MM.1S (cell line): ENCODE results near the gene ACOX3.

ENCODE experiments used
- DNase-seq: peaks from one replicate; pipeline ENCODE4 v3.0.0-alpha.2; 2015
- H2AFZ ChIP-seq: fragments of 300-600 bp; sonication (generic); 2 replicates; pipeline ENCODE4 v1.6.0; 2016; ENCODE audit warnings: antibody characterized with exemption, low read length
- H3F3A ChIP-seq: fragments of 300-600 bp; sonication (generic); 2 replicates; pipeline ENCODE4 v1.6.1; 2016; ENCODE audit warnings: mild to moderate bottlenecking, antibody characterized with exemption, low read length, moderate library complexity, mixed read lengths; ENCODE audit not compliant: insufficient read depth
- H3K27ac ChIP-seq: fragments of 300-600 bp; sonication (generic); 2 replicates; pipeline ENCODE4 v1.5.1; 2016; ENCODE audit warnings: mild to moderate bottlenecking, low read length
- H3K27me3 ChIP-seq: fragments of 300-600 bp; sonication (generic); replicated peaks from 2 replicates; pipeline ENCODE4 v1.6.0; 2016; ENCODE audit warnings: low read length; ENCODE audit not compliant: insufficient read depth
- H3K36me3 ChIP-seq: fragments of 300-600 bp; sonication (generic); replicated peaks from 2 replicates; pipeline ENCODE4 v1.6.1; 2016; ENCODE audit warnings: mild to moderate bottlenecking, low read length, mixed read lengths; ENCODE audit not compliant: insufficient read depth
- H3K4me1 ChIP-seq: fragments of 300-600 bp; sonication (generic); 2 replicates; pipeline ENCODE4 v1.6.1; 2016; ENCODE audit warnings: low read length, mixed read lengths
- H3K4me2 ChIP-seq: fragments of 300-600 bp; sonication (generic); 2 replicates; pipeline ENCODE4 v1.6.0; 2016; ENCODE audit warnings: low read depth, low read length
- H3K4me3 ChIP-seq: fragments of 300-600 bp; sonication (generic); 2 replicates; pipeline ENCODE4 v1.5.1; 2016; ENCODE audit warnings: low read length, mixed read lengths
- H3K79me2 ChIP-seq: fragments of 300-600 bp; sonication (generic); 2 replicates; pipeline ENCODE4 v1.6.1; 2016; ENCODE audit warnings: mixed run types, low read length, mixed read lengths
- H3K9ac ChIP-seq: fragments of 300-600 bp; sonication (generic); 2 replicates; pipeline ENCODE4 v1.6.1; 2016; ENCODE audit warnings: low read length, mixed read lengths
- H3K9me2 ChIP-seq: fragments of 300-600 bp; sonication (generic); replicated peaks from 2 replicates; pipeline ENCODE4 v1.6.1; 2016; ENCODE audit warnings: mild to moderate bottlenecking, low read length, mixed read lengths; ENCODE audit not compliant: insufficient read depth
- H3K9me3 ChIP-seq: fragments of 300-600 bp; sonication (generic); replicated peaks from 2 replicates; pipeline ENCODE4 v1.6.1; 2016; ENCODE audit warnings: mild to moderate bottlenecking, low read length, mixed read lengths; ENCODE audit not compliant: insufficient read depth
- H4K20me1 ChIP-seq: fragments of 300-600 bp; sonication (generic); 2 replicates; pipeline ENCODE4 v1.6.1; 2016; ENCODE audit warnings: mild to moderate bottlenecking, low read length, moderate library complexity, mixed read lengths; ENCODE audit not compliant: insufficient read depth
- EZH2 ChIP-seq: fragments of 300-600 bp; sonication (generic); optimal IDR thresholded peaks from 2 replicates; pipeline ENCODE3; 2017; ENCODE audit warnings: low read depth, mild to moderate bottlenecking, antibody characterized with exemption, low read length, mixed read lengths
- EZH2phosphoT487 ChIP-seq: fragments of 300-600 bp; sonication (generic); IDR thresholded peaks from 2 replicates; pipeline ENCODE4 v1.6.1; 2018; ENCODE audit warnings: antibody characterized with exemption, low read length
- TF ChIP-seq, protein P1 (sequence below): fragments of 300-600 bp; sonication (generic); IDR thresholded peaks from 2 replicates; pipeline ENCODE4 v1.5.1; 2016; ENCODE audit warnings: antibody characterized with exemption, low read length, mixed read lengths

ACOX3 gene

DNA sequence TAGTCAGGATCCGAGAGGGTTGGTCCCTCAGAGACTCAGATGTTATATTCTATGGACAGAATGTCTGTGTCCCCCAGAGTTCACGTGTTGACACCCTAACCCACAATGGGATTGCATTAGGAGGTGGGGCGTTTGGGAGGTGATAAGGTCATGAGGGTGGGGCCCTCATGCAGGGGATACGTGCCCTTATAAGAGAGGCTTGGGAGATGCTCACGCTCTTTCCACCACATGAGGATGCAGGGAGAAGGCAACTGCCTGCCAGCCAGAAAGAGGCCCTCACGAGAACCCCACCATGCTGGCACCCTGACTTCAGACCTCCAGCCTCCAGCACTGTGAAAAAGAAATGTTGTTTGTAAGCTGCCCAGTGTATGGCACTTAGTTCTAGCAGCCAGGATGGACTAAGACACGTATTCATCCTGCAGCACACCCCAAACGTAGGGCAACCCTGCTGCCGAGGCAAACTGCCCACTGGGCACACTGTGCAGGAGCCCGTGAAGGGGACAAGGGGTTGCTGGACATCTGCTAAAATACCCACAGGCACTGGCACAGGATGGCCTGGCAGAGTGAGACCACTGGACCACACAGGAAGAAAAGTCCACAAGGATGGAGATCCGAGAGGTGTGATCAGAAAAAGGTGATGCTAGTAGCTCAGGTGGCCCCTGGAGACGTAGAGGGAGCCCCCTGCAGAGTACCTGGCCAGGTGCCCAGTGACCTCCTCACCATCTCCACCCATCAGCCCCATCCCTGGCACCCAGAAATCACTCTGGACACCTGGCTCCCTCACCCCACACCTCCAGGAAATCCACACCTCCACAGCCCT lies 108.3 kb downstream of the ACOX3 start:
- H3K4me3 ChIP-seq: no peak overlapping the region
- no peak overlapping the region for H3K9ac ChIP-seq
- no peaks in the 10 kb centered on the region for H3K9me3 ChIP-seq
- no peaks in the 10 kb centered on the region for H3K79me2 ChIP-seq
- no peaks in the 10 kb centered on the region for H4K20me1 ChIP-seq
- no peak overlapping the region for H3K4me2 ChIP-seq
- H3K4me1 ChIP-seq: no peaks in the 10 kb centered on the region
- no peaks in the 10 kb centered on the region for H3K36me3 ChIP-seq
- H2AFZ ChIP-seq: no peak overlapping the region
- H3K27ac ChIP-seq: no peak overlapping the region
- no peak for DNase-seq
- H3K27me3 ChIP-seq: peaks cover 94% of the 10 kb centered on the region
- no peak for TF ChIP-seq EZH2
- TF ChIP-seq EZH2phosphoT487: no peak
- TF ChIP-seq, protein P1, sequence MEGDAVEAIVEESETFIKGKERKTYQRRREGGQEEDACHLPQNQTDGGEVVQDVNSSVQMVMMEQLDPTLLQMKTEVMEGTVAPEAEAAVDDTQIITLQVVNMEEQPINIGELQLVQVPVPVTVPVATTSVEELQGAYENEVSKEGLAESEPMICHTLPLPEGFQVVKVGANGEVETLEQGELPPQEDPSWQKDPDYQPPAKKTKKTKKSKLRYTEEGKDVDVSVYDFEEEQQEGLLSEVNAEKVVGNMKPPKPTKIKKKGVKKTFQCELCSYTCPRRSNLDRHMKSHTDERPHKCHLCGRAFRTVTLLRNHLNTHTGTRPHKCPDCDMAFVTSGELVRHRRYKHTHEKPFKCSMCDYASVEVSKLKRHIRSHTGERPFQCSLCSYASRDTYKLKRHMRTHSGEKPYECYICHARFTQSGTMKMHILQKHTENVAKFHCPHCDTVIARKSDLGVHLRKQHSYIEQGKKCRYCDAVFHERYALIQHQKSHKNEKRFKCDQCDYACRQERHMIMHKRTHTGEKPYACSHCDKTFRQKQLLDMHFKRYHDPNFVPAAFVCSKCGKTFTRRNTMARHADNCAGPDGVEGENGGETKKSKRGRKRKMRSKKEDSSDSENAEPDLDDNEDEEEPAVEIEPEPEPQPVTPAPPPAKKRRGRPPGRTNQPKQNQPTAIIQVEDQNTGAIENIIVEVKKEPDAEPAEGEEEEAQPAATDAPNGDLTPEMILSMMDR: no peak
- H3K9me2 ChIP-seq: no peaks in the 10 kb centered on the region
- H3F3A ChIP-seq: no peaks in the 10 kb centered on the region

DNA sequence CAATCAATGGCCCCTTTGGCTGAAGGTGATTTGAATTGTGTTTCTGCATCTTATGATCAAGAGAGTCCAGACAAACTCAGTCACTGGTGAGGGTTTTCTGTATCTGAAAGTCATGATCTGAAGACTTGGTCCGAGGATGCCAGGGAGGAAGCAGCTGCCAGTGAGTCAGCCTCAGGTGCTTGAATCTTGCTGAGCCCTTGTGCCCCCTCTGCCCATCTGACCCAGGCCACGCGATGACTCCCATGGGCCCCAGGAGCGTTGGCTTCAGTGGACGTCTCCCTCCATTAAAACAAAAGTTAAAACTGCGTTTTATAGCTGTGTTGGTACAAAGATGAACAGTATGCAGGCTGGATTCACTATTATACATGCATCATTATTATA lies 109.0 kb downstream of the ACOX3 start:
- no peak for TF ChIP-seq EZH2phosphoT487
- TF ChIP-seq, protein P1: no peak
- H3K79me2 ChIP-seq: no peaks in the 10 kb centered on the region
- no peak overlapping the region for H3K9ac ChIP-seq
- H3K4me3 ChIP-seq: no peak overlapping the region
- H3K9me2 ChIP-seq: no peaks in the 10 kb centered on the region
- H3K27ac ChIP-seq: no peak overlapping the region
- H3K36me3 ChIP-seq: no peaks in the 10 kb centered on the region
- no peaks in the 10 kb centered on the region for H4K20me1 ChIP-seq
- DNase-seq: no peak
- H3K4me2 ChIP-seq: no peak overlapping the region
- peaks cover 93% of the 10 kb centered on the region for H3K27me3 ChIP-seq
- no peak overlapping the region for H2AFZ ChIP-seq
- H3F3A ChIP-seq: no peaks in the 10 kb centered on the region
- H3K9me3 ChIP-seq: no peaks in the 10 kb centered on the region
- no peaks in the 10 kb centered on the region for H3K4me1 ChIP-seq

DNA sequence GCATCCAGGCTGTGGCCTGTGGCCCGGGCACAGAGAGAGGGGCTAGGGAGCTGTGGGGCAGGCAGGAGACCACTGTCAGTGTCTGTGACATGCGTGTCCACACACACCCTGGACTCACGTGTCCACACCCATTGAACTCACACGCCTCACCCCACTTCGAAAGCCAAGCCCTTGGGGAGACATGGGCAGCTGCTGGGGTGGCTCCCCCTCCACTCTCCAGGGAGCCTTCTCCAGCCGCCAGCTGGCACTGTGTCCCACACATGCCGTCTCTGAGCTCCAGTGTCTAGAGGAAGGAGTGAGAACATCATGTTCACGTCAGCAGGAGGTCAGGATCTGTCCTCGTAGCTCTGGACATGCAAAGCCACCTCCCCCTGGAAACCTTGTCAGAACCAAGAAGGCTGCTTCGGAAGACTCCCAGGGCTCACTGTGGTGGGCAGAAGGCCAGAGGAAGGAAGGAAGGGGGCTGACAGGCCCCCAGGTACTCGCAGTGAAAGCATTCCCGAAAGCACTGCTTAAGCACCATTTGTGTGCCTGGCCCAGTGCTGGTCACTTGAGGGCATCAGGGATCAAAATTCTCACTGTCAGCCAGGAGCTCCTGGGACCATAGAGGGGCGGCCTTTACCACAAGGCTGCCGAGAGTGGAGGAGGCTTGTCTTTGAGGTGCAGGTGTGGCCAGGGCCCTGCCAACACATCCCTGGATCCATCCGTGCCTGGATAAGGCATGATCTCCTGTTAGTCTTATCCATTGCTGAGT lies 109.5 kb downstream of the ACOX3 start:
- Histone ChIP-seq H4K20me1 (no peaks in the 10 kb centered on the region), H3K4me1 (no peaks in the 10 kb centered on the region), H3K9me3 (no peaks in the 10 kb centered on the region), H3K4me2 (no peak overlapping the region), H3K79me2 (no peaks in the 10 kb centered on the region), H2AFZ (no peak overlapping the region), H3K27me3 (peaks cover 93% of the 10 kb centered on the region), H3K9ac (no peak overlapping the region), H3K4me3 (no peak overlapping the region), H3K27ac (no peak overlapping the region), H3K9me2 (no peaks in the 10 kb centered on the region), H3F3A (no peaks in the 10 kb centered on the region), H3K36me3 (no peaks in the 10 kb centered on the region)
- no peak for DNase-seq
- TF ChIP-seq EZH2phosphoT487 (no peak), EZH2 (no peak)
- TF ChIP-seq, protein P1: no peak
